KMS-11 (cell line): ENCODE results near the gene ELP5.

ENCODE experiments used
- H2AFZ ChIP-seq: fragments of 200-600 bp; sonication (generic); 2 replicates; pipeline ENCODE4 v1.6.1; 2016; ENCODE audit warnings: antibody characterized with exemption, mixed run types, low read depth
- H3K27ac ChIP-seq: fragments of 200-600 bp; sonication (generic); 2 replicates; pipeline ENCODE4 v1.6.1; 2016; ENCODE audit warnings: mild to moderate bottlenecking, mixed run types
- H3K27me3 ChIP-seq: fragments of 200-600 bp; sonication (generic); 2 replicates; pipeline ENCODE4 v1.6.1; 2017; ENCODE audit warnings: mild to moderate bottlenecking, low read depth, mixed run types, moderate library complexity; ENCODE audit not compliant: insufficient read depth
- H3K36me3 ChIP-seq: fragments of 200-600 bp; sonication (generic); 2 replicates; pipeline ENCODE4 v1.6.1; 2017; ENCODE audit warnings: mild to moderate bottlenecking, mixed run types; ENCODE audit not compliant: insufficient read depth
- H3K4me1 ChIP-seq: fragments of 200-600 bp; sonication (generic); 2 replicates; pipeline ENCODE4 v1.6.1; 2016; ENCODE audit warnings: mild to moderate bottlenecking, low read depth, mixed run types; ENCODE audit not compliant: poor library complexity, severe bottlenecking
- H3K4me2 ChIP-seq: fragments of 200-600 bp; sonication (generic); 2 replicates; pipeline ENCODE4 v1.7.0; 2016; ENCODE audit warnings: mild to moderate bottlenecking, mixed run types
- H3K4me3 ChIP-seq: fragments of 200-600 bp; sonication (generic); IDR thresholded peaks from 2 replicates; pipeline ENCODE4 v1.6.1; 2017; ENCODE audit warnings: low read depth, low read length, mixed read lengths; ENCODE audit not compliant: insufficient read depth
- H3K79me2 ChIP-seq: fragments of 200-600 bp; sonication (generic); 2 replicates; pipeline ENCODE4 v1.6.1; 2016; ENCODE audit warnings: low read depth, mixed run types; ENCODE audit not compliant: insufficient read depth
- H3K9ac ChIP-seq: fragments of 200-600 bp; sonication (generic); 2 replicates; pipeline ENCODE4 v1.6.1; 2016; ENCODE audit warnings: mild to moderate bottlenecking, mixed run types
- H4K20me1 ChIP-seq: fragments of 200-600 bp; sonication (generic); 2 replicates; pipeline ENCODE4 v1.6.1; 2016; ENCODE audit warnings: mild to moderate bottlenecking, mixed run types; ENCODE audit not compliant: insufficient read depth
- CTCF ChIP-seq: fragments of 200-600 bp; sonication (generic); conservative IDR thresholded peaks from 2 replicates; pipeline ENCODE4 v1.6.1; 2017; ENCODE audit warnings: low read depth, mild to moderate bottlenecking, antibody characterized with exemption, low read length, moderate library complexity, mixed read lengths

ELP5 gene

GRCh38 chr17:7262935-7263800 is 11.2 kb downstream of the ELP5 start:
- Histone ChIP-seq H3K27me3 (no peaks in the 10 kb centered on the region; the same call in 1 of the 2 replicates), H3K9ac (no peak overlapping the region), H3K36me3 (no peaks in the 10 kb centered on the region), H3K4me1 (no peaks in the 10 kb centered on the region), H3K79me2 (no peaks in the 10 kb centered on the region), H3K4me2 (no peak overlapping the region), H3K27ac (no peak overlapping the region), H4K20me1 (no peaks in the 10 kb centered on the region), H3K4me3 (no peak overlapping the region), H2AFZ (no peak overlapping the region)
- no peak for TF ChIP-seq CTCF

GRCh38 chr17:7263801-7264078 is 11.7 kb downstream of the ELP5 start:
- Histone ChIP-seq H3K4me2 (no peak overlapping the region), H3K9ac (no peak overlapping the region), H3K27me3 (no peaks in the 10 kb centered on the region; the same call in 1 of the 2 replicates), H4K20me1 (no peaks in the 10 kb centered on the region), H3K36me3 (no peaks in the 10 kb centered on the region), H3K4me3 (no peak overlapping the region), H3K4me1 (no peaks in the 10 kb centered on the region), H2AFZ (no peak overlapping the region), H3K27ac (no peak overlapping the region), H3K79me2 (no peaks in the 10 kb centered on the region)
- no peak for TF ChIP-seq CTCF

- Histone ChIP-seq H2AFZ (no peak overlapping the region), H3K27me3 (no peaks in the 10 kb centered on the region; the same call in 1 of the 2 replicates), H3K4me1 (no peaks in the 10 kb centered on the region), H3K4me2 (no peak overlapping the region), H3K36me3 (no peaks in the 10 kb centered on the region), H4K20me1 (no peaks in the 10 kb centered on the region), H3K4me3 (no peak overlapping the region), H3K9ac (no peak overlapping the region), H3K79me2 (no peaks in the 10 kb centered on the region), H3K27ac (no peak overlapping the region)
- no peak for TF ChIP-seq CTCF
Measured at GRCh38 chr17:7266784-7267183, 14.8 kb downstream of the ELP5 start.

- no peak overlapping the region for H3K9ac ChIP-seq
- no peaks in the 10 kb centered on the region for H3K36me3 ChIP-seq
- no peaks in the 10 kb centered on the region for H3K4me1 ChIP-seq
- H3K27me3 ChIP-seq: no peaks in the 10 kb centered on the region
- H3K4me3 ChIP-seq: no peak overlapping the region
- H3K4me2 ChIP-seq: no peak overlapping the region
- no peak overlapping the region for H3K27ac ChIP-seq
- no peaks in the 10 kb centered on the region for H4K20me1 ChIP-seq
- H2AFZ ChIP-seq: no peak overlapping the region
- H3K79me2 ChIP-seq: no peaks in the 10 kb centered on the region
- TF ChIP-seq CTCF: no peak
Measured at GRCh38 chr17:7279448-7279847, 27.4 kb downstream of the ELP5 start.
